Neural progenitor cell (in vitro differentiated cells): ENCODE results near the gene TGOLN2. TPM values are rescaled to one million over a fixed set of nuclear protein-coding genes. Genes with fewer than 3 reads are reported as not detected.
"Not testable (repeated sequence)": the region's sequence is repeated elsewhere in the genome, so short reads cannot be mapped to it uniquely, and the experiment has no call there.

Source experiments
- DNase-seq: peaks from one replicate; pipeline ENCODE4 v3.0.0-alpha.2; 2016; ENCODE audit warnings: low spot score
- H2AFZ ChIP-seq: fragments of 200-600 bp; sonication (generic); replicated peaks from 2 replicates; pipeline ENCODE4 v1.6.1; 2016; ENCODE audit warnings: antibody characterized with exemption
- H3F3A ChIP-seq: fragments of 200-600 bp; sonication (generic); 2 replicates; pipeline ENCODE4 v1.6.1; 2016; ENCODE audit warnings: antibody characterized with exemption, low read depth
- H3K27ac ChIP-seq: fragments of 200-600 bp; sonication (generic); 2 replicates; pipeline ENCODE4 v1.5.1; 2016; ENCODE audit warnings: mild to moderate bottlenecking
- H3K27me3 ChIP-seq: fragments of 200-600 bp; sonication (generic); 2 replicates; pipeline ENCODE4 v1.6.1; 2016; ENCODE audit warnings: mild to moderate bottlenecking, moderate library complexity
- H3K36me3 ChIP-seq: fragments of 200-600 bp; sonication (generic); 2 replicates; pipeline ENCODE4 v1.5.1; 2016
- H3K4me1 ChIP-seq: fragments of 200-600 bp; sonication (generic); 2 replicates; pipeline ENCODE4 v1.6.1; 2016; ENCODE audit warnings: mixed run types
- H3K4me2 ChIP-seq: fragments of 200-600 bp; sonication (generic); 2 replicates; pipeline ENCODE4 v1.6.1; 2016
- H3K4me3 ChIP-seq: fragments of 200-600 bp; sonication (generic); 2 replicates; pipeline ENCODE4 v1.5.1; 2016
- H3K79me2 ChIP-seq: fragments of 200-600 bp; sonication (generic); 2 replicates; pipeline ENCODE4 v1.6.1; 2016; ENCODE audit warnings: low read depth
- H3K9ac ChIP-seq: fragments of 200-600 bp; sonication (generic); 2 replicates; pipeline ENCODE4 v1.6.1; 2016
- H3K9me3 ChIP-seq: fragments of 200-600 bp; sonication (generic); 2 replicates; pipeline ENCODE4 v1.5.1; 2016; ENCODE audit warnings: low read depth
- H4K20me1 ChIP-seq: fragments of 200-600 bp; sonication (generic); 2 replicates; pipeline ENCODE4 v1.6.1; 2016; ENCODE audit warnings: low read depth
- H3K27ac Mint-ChIP-seq: 3 replicates; pipeline ENCODE4 v1.8.0; 2021; ENCODE audit warnings: mixed read lengths
- H3K27me3 Mint-ChIP-seq: 2 replicates; pipeline ENCODE4 v1.8.0; 2022; ENCODE audit warnings: low read depth, mild to moderate bottlenecking, inconsistent platforms, moderate library complexity, mixed read lengths; ENCODE audit not compliant: insufficient read depth
- H3K36me3 Mint-ChIP-seq: 3 replicates; pipeline ENCODE4 v1.8.0; 2021; ENCODE audit warnings: mixed read lengths
- H3K4me1 Mint-ChIP-seq: 3 replicates; pipeline ENCODE4 v1.8.0; 2021; ENCODE audit warnings: mixed read lengths
- H3K4me3 Mint-ChIP-seq: 3 replicates; pipeline ENCODE4 v1.8.0; 2021; ENCODE audit warnings: mild to moderate bottlenecking, moderate library complexity, mixed read lengths
- H3K9me3 Mint-ChIP-seq: 3 replicates; pipeline ENCODE4 v1.8.0; 2020; ENCODE audit warnings: mixed read lengths
- EZH2 ChIP-seq: fragments of 200-600 bp; sonication (generic); IDR thresholded peaks from 2 replicates; pipeline ENCODE4 v1.6.1; 2017; ENCODE audit warnings: antibody characterized with exemption, mild to moderate bottlenecking, moderate library complexity
- EZH2phosphoT487 ChIP-seq: fragments of 200-600 bp; sonication (generic); IDR thresholded peaks from 2 replicates; pipeline ENCODE4 v1.6.1; 2017; ENCODE audit warnings: antibody characterized with exemption
- total RNA-seq: library from RNA; depleted of rRNA; stranded (reverse); fragments of >200 nt; gene quantifications from 2 replicates; pipeline ENCODE4 v1.2.3, GENCODE V29; 2015; ENCODE audit warnings: low replicate concordance
- TF ChIP-seq, protein P1 (sequence below): fragments of 200-600 bp; sonication (generic); IDR thresholded peaks from 2 replicates; pipeline ENCODE4 v1.5.1; 2017; ENCODE audit warnings: antibody characterized with exemption, mild to moderate bottlenecking

TGOLN2 gene
- total RNA-seq, 1 donor from 2014 or later = 28.5 TPM

DNA sequence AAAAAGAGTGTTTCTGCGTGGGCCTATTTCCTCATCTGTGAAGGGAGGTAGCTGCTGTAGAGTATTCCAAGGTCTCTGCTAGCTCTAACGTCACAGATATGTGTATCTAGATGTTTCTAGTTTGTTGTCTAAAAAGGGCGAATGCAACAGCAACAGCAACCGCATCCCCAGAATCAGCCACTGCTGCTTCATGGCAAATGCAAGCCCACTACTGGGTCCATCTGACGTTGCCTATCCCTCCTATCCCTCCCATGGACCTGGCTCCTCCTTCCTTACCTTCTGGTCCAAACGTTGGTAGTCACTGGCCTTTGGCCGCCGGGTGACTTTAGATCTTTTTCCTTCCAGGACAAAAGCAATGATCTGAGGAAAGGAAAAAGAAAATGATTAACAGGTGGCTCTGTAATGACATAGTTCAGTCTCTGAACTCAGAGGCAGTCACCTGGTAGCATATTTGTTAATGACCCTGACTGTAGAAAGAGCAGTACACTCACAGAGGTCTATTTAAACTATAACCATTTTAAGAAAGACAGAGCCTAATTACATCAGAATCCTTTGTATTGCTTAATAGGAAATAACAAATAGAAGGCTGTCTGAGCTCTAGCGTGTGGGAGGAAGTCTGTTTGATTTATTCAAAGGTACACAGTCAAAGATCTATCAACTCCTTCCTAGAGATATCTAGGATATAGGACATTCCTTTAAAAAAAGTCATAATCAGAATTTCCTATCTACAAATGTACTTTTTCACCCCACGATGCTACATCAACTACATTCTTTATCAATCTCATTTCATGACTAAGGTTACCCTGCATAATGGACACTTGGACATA, 2.9 kb downstream of the TGOLN2 start:
- Histone ChIP-seq H3K79me2 (peaks cover 40% of the 10 kb centered on the region), H3K4me3 (no peak overlapping the region), H3K27ac (no peak overlapping the region), H3K9ac (no peak overlapping the region), H3K27me3 (no peaks in the 10 kb centered on the region), H3K4me2 (peak overlapping the region; percentile 96), H2AFZ (no peak overlapping the region), H3F3A (no peaks in the 10 kb centered on the region), H3K9me3 (no peaks in the 10 kb centered on the region), H4K20me1 (peaks cover 38% of the 10 kb centered on the region), H3K36me3 (peaks cover 15% of the 10 kb centered on the region), H3K4me1 (peaks cover 30% of the 10 kb centered on the region)
- DNase-seq = no peak
- H3K9me3 Mint-ChIP-seq = no peaks in the 10 kb centered on the region
- TF ChIP-seq EZH2 (no peak), EZH2phosphoT487 (no peak)
- TF ChIP-seq, protein P1, sequence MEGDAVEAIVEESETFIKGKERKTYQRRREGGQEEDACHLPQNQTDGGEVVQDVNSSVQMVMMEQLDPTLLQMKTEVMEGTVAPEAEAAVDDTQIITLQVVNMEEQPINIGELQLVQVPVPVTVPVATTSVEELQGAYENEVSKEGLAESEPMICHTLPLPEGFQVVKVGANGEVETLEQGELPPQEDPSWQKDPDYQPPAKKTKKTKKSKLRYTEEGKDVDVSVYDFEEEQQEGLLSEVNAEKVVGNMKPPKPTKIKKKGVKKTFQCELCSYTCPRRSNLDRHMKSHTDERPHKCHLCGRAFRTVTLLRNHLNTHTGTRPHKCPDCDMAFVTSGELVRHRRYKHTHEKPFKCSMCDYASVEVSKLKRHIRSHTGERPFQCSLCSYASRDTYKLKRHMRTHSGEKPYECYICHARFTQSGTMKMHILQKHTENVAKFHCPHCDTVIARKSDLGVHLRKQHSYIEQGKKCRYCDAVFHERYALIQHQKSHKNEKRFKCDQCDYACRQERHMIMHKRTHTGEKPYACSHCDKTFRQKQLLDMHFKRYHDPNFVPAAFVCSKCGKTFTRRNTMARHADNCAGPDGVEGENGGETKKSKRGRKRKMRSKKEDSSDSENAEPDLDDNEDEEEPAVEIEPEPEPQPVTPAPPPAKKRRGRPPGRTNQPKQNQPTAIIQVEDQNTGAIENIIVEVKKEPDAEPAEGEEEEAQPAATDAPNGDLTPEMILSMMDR = no peak
- peak overlapping the region; percentile 97 for H3K4me3 Mint-ChIP-seq
- peaks cover 39% of the 10 kb centered on the region for H3K4me1 Mint-ChIP-seq
- H3K36me3 Mint-ChIP-seq = peaks cover 41% of the 10 kb centered on the region
- no peak overlapping the region for H3K27ac Mint-ChIP-seq
- no peaks in the 10 kb centered on the region for H3K27me3 Mint-ChIP-seq

DNA sequence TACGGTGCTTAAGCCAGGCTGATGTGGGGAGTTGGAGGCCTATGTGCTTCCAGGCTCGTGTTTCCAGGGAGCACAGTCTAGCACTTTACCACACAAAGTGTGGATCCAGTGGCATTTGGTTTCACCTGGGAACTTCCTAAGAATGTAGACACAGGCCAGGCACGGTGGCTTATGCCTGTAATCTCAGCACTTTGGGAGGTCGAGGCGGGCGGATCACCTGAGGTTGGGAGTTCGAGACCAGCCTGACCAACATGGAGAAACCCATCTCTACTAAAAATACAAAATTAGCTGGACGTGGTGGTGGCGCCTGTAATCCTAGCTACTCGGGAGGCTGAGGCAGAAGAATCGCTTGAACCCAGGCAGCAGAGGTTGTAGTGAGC, 3.8 kb downstream of the TGOLN2 start:
- not testable (repeated sequence) for H3F3A ChIP-seq, H3K27me3 Mint-ChIP-seq, H3K9me3 ChIP-seq, H3K4me3 ChIP-seq, H3K9ac ChIP-seq, H3K27me3 ChIP-seq, H3K27ac ChIP-seq, H3K9me3 Mint-ChIP-seq, H3K4me2 ChIP-seq, H3K27ac Mint-ChIP-seq, DNase-seq, H3K4me3 Mint-ChIP-seq, H2AFZ ChIP-seq
- Histone ChIP-seq H3K36me3 (peaks cover 15% of the 10 kb centered on the region), H3K4me1 (peaks cover 27% of the 10 kb centered on the region), H4K20me1 (peaks cover 38% of the 10 kb centered on the region), H3K79me2 (peaks cover 40% of the 10 kb centered on the region)
- H3K4me1 Mint-ChIP-seq = peaks cover 34% of the 10 kb centered on the region
- H3K36me3 Mint-ChIP-seq = peaks cover 46% of the 10 kb centered on the region

DNA sequence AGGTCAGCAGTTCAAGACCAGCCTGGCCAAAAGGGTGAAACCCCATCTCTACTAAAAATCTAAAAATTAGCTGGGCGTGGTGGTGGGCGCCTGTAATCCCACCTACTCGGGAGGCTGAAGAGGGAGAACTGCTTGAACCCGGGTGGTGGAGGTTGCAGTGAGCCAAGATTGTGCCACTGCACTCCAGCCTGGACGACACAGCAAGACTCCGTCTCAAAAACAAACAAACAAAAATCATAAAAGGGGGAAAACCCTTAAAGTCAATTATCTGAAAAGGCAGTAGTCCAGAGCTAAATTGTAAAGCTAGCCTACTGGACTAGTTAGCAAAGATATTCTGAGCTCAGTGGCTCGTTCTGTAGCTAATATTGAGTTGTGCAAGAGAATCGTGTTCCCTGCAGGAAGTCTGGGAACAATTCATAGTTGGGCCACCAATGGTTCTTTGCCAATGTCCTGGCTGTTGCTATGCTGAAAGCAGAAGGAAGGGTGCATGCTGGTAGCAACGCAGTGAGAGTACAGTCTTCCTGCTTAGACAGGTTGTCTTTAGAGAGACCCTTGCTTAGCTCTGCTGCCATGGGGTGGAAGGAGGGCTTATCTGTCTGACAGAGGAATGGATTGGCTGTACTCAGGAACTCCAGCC, 4.3 kb downstream of the TGOLN2 start:
- peaks cover 22% of the 10 kb centered on the region for H3K4me1 ChIP-seq
- no peaks in the 10 kb centered on the region for H3F3A ChIP-seq
- Mint-ChIP-seq H3K27me3 (no peaks in the 10 kb centered on the region), H3K4me1 (peaks cover 31% of the 10 kb centered on the region), H3K36me3 (peaks cover 50% of the 10 kb centered on the region), H3K27ac (no peak overlapping the region), H3K9me3 (no peaks in the 10 kb centered on the region), H3K4me3 (no peak overlapping the region)
- H4K20me1 ChIP-seq = peaks cover 38% of the 10 kb centered on the region
- H3K79me2 ChIP-seq = peaks cover 40% of the 10 kb centered on the region
- no peak overlapping the region for H3K9ac ChIP-seq
- no peak for TF ChIP-seq EZH2
- TF ChIP-seq, protein P1 = no peak
- no peak for TF ChIP-seq EZH2phosphoT487
- DNase-seq = no peak
- H3K4me3 ChIP-seq = no peak overlapping the region
- no peak overlapping the region for H3K4me2 ChIP-seq
- no peaks in the 10 kb centered on the region for H3K9me3 ChIP-seq
- H3K27me3 ChIP-seq = no peaks in the 10 kb centered on the region
- no peak overlapping the region for H2AFZ ChIP-seq
- H3K36me3 ChIP-seq = peaks cover 15% of the 10 kb centered on the region
- no peak overlapping the region for H3K27ac ChIP-seq

DNA sequence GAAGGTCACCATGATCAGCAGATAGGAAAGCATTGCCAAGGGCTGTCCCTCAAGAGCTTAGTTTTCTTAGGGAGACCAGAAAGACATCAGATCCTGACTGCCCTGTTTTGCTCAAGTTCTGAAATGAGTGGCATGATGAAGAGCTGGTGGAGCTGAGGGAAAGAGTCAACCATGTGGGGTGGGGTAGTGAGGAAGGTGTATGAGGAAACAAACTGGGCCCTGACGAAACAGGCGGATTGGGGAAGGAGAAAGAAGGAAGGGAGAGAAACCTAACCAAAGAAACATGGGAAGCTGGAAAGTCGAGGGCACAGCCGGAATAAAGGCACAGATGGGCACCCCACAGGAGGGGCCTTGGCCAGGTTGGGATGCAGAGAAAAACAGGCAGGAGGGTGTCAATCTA, 8.0 kb downstream of the TGOLN2 start:
- DNase-seq = no peak
- H3K9me3 ChIP-seq = no peaks in the 10 kb centered on the region
- peaks cover 12% of the 10 kb centered on the region for H3K79me2 ChIP-seq
- no peaks in the 10 kb centered on the region for H3K27me3 ChIP-seq
- Mint-ChIP-seq H3K27me3 (no peaks in the 10 kb centered on the region), H3K36me3 (peaks cover 51% of the 10 kb centered on the region), H3K27ac (no peak overlapping the region), H3K4me3 (no peak overlapping the region), H3K4me1 (peaks cover 1% of the 10 kb centered on the region), H3K9me3 (no peaks in the 10 kb centered on the region)
- H3K27ac ChIP-seq = no peak overlapping the region
- no peak overlapping the region for H2AFZ ChIP-seq
- no peak overlapping the region for H3K9ac ChIP-seq
- no peaks in the 10 kb centered on the region for H3F3A ChIP-seq
- no peak overlapping the region for H3K4me2 ChIP-seq
- H3K4me3 ChIP-seq = no peak overlapping the region
- TF ChIP-seq EZH2 = no peak
- no peak for TF ChIP-seq EZH2phosphoT487
- TF ChIP-seq, protein P1 = no peak
- H3K4me1 ChIP-seq = peaks cover under 1% of the 10 kb centered on the region
- peaks cover 15% of the 10 kb centered on the region for H3K36me3 ChIP-seq
- peaks cover 15% of the 10 kb centered on the region for H4K20me1 ChIP-seq
